A549 (cell line): ENCODE measurements around the gene GDPD3. TPM values are rescaled to one million over a fixed set of nuclear protein-coding genes. Genes with fewer than 3 reads are reported as not detected.

Source experiments
- ATAC-seq, 2 experiments: fragments of 200-7000 bp in 1 of 2; fragments of >200 bp in 1 of 2; cut with Nextera tagmentation in 1 of 2; cut with Tn5 transposase in 1 of 2; 3 replicates each; pipeline versions ENCODE4 v1.8.0 to v1.9.1; 2018 to 2020; ENCODE audit warnings: mild to moderate bottlenecking in 1 of 2, moderate library complexity in 1 of 2
- CTCF ChIA-PET: fragments of 300-600 bp; sonication (Branson Sonifier 250); formaldehyde crosslinking; extraction: SDS; loops from one replicate; lab custom pipeline; 2021; ENCODE audit warnings: antibody characterized with exemption, inconsistent platforms; lab: Yijun Ruan, JAX
- POLR2A ChIA-PET: fragments of 350-600 bp; formaldehyde crosslinking; extraction: SDS; loops from one replicate; lab custom pipeline; 2021; ENCODE audit warnings: antibody characterized with exemption, inconsistent platforms; lab: Yijun Ruan, JAX
- DNase-seq, 2 experiments: peaks; one replicate each; pipeline versions ENCODE4 v3.0.0 to v3.0.0-alpha.2; 2011 to 2016; ENCODE audit warnings: low read depth in 1 of 2, low spot score in 1 of 2
- FAIRE-seq: peaks from 2 replicates; lab custom pipeline; 2011; peaks lifted over from hg19 to GRCh38; lab: Jason Lieb, UNC
- H3K27ac ChIP-seq, 2 experiments: fragments of >200 bp; sonication (Bioruptor Twin); formaldehyde crosslinking; 3 replicates each; pipeline ENCODE4 v1.5.1; 2016 to 2017
- H3K4me1 ChIP-seq: fragments of >200 bp; sonication (Bioruptor Twin); formaldehyde crosslinking; 3 replicates; pipeline ENCODE4 v1.6.1; 2016
- H3K4me2 ChIP-seq: fragments of >200 bp; sonication (Bioruptor Twin); formaldehyde crosslinking; 3 replicates; pipeline ENCODE4 v1.6.1; 2016
- H3K4me3 ChIP-seq: fragments of >200 bp; sonication (Bioruptor Twin); formaldehyde crosslinking; 3 replicates; pipeline ENCODE4 v1.5.1; 2016
- H3K9me3 ChIP-seq: fragments of >200 bp; sonication (Bioruptor Twin); formaldehyde crosslinking; 3 replicates; pipeline ENCODE4 v1.6.1; 2016
- CBX8 ChIP-seq: fragments of 200-600 bp; sonication (generic); IDR thresholded peaks from 2 replicates; pipeline ENCODE4 v1.6.1; 2016
- CHD2 ChIP-seq: fragments of 150-350 bp; IDR thresholded peaks from 2 replicates; pipeline ENCODE4 v1.6.1; 2014; ENCODE audit warnings: low read length; ENCODE audit not compliant: partially characterized antibody
- CHD4 ChIP-seq: fragments of 200-600 bp; sonication (generic); IDR thresholded peaks from 2 replicates; pipeline ENCODE4 v1.6.1; 2016; ENCODE audit warnings: antibody characterized with exemption, mild to moderate bottlenecking, borderline replicate concordance
- EHF ChIP-seq: fragments of 250-450 bp; sonication (Bioruptor Pico); IDR thresholded peaks from 2 replicates; pipeline ENCODE4 v1.5.0; 2020; ENCODE audit warnings: mild to moderate bottlenecking
- ESRRA ChIP-seq: fragments of 150-350 bp; IDR thresholded peaks from 2 replicates; pipeline ENCODE4 v1.6.1; 2014; ENCODE audit warnings: mild to moderate bottlenecking, low read length, borderline replicate concordance
- FOSB ChIP-seq: fragments of 250-450 bp; sonication (Bioruptor Pico); IDR thresholded peaks from 2 replicates; pipeline ENCODE4 v1.5.0; 2020; ENCODE audit warnings: mild to moderate bottlenecking, moderate library complexity
- FOSL2 ChIP-seq, 2 experiments: fragments of 450-650 bp in 1 of 2; fragments of >200 bp in 1 of 2; sonication (Bioruptor Twin) in 1 of 2; formaldehyde crosslinking; IDR thresholded peaks; 2 replicates each; pipeline versions ENCODE4 v1.5.0 to v1.6.1; 2016 to 2020; ENCODE audit warnings: mild to moderate bottlenecking in 1 of 2, moderate library complexity in 1 of 2
- FOXS1 ChIP-seq: fragments of 250-450 bp; sonication (Bioruptor Pico); IDR thresholded peaks from 2 replicates; pipeline ENCODE4 v1.5.0; 2020; ENCODE audit warnings: mild to moderate bottlenecking, moderate library complexity
- HDAC2 ChIP-seq: fragments of 200-600 bp; sonication (generic); IDR thresholded peaks from 2 replicates; pipeline ENCODE4 v1.6.1; 2016
- HOXA7 ChIP-seq: fragments of 250-450 bp; sonication (Bioruptor Pico); IDR thresholded peaks from 2 replicates; pipeline ENCODE4 v1.5.0; 2020; ENCODE audit warnings: mild to moderate bottlenecking, moderate library complexity
- HOXB13 ChIP-seq: fragments of 250-450 bp; sonication (Bioruptor Pico); IDR thresholded peaks from 2 replicates; pipeline ENCODE4 v1.5.0; 2020; ENCODE audit warnings: low read depth, mild to moderate bottlenecking, moderate library complexity
- HOXB5 ChIP-seq: fragments of 250-450 bp; sonication (Bioruptor Pico); IDR thresholded peaks from 2 replicates; pipeline ENCODE4 v1.5.0; 2020; ENCODE audit warnings: mild to moderate bottlenecking, moderate library complexity
- JUN ChIP-seq, 2 experiments: fragments of >200 bp; sonication (Bioruptor Twin); formaldehyde crosslinking; IDR thresholded peaks; 2 replicates in 1 of 2; 3 replicates in 1 of 2; pipeline ENCODE4 v1.6.1; 2016 to 2017
- JUNB ChIP-seq: fragments of >200 bp; sonication (Bioruptor Twin); formaldehyde crosslinking; IDR thresholded peaks from 2 replicates; pipeline ENCODE4 v1.6.1; 2016
- KDM1A ChIP-seq: fragments of 200-600 bp; sonication (generic); IDR thresholded peaks from 2 replicates; pipeline ENCODE4 v1.6.1; 2016; ENCODE audit warnings: low read depth, mild to moderate bottlenecking
- MAFK ChIP-seq: fragments of 450-650 bp; IDR thresholded peaks from 2 replicates; pipeline ENCODE4 v1.6.1; 2014; ENCODE audit not compliant: partially characterized antibody
- MAZ ChIP-seq: fragments of 150-350 bp; IDR thresholded peaks from 2 replicates; pipeline ENCODE4 v1.6.1; 2014; ENCODE audit warnings: antibody characterized with exemption, low read depth, low read length, borderline replicate concordance
- MYC ChIP-seq: IDR thresholded peaks from 2 replicates; pipeline ENCODE4 v1.6.1; 2012; ENCODE audit warnings: mild to moderate bottlenecking, inconsistent platforms, low read length, improper control_type of control experiment, borderline replicate concordance
- NPAS2 ChIP-seq: fragments of 250-450 bp; sonication (Bioruptor Pico); IDR thresholded peaks from 2 replicates; pipeline ENCODE4 v1.8.0; 2022; ENCODE audit warnings: mild to moderate bottlenecking, moderate library complexity, borderline replicate concordance
- POLR2A ChIP-seq: IDR thresholded peaks from 2 replicates; pipeline ENCODE4 v1.6.1; 2012; ENCODE audit warnings: mild to moderate bottlenecking, low read length
- RAD21 ChIP-seq, 2 experiments: fragments of >200 bp in 1 of 2; sonication (Bioruptor Twin) in 1 of 2; formaldehyde crosslinking in 1 of 2; IDR thresholded peaks in 1 of 2; conservative IDR thresholded peaks in 1 of 2; 2 replicates in 1 of 2; 3 replicates in 1 of 2; pipeline ENCODE4 v1.6.1; 2012 to 2018; ENCODE audit warnings: inconsistent platforms in 1 of 2
- RARB ChIP-seq: fragments of 250-450 bp; sonication (Bioruptor Pico); IDR thresholded peaks from 2 replicates; pipeline ENCODE4 v1.8.0; 2021; ENCODE audit warnings: mild to moderate bottlenecking, moderate library complexity
- SMC3 ChIP-seq: fragments of >200 bp; sonication (Bioruptor Twin); formaldehyde crosslinking; IDR thresholded peaks from 3 replicates; pipeline ENCODE4 v1.6.1; 2018; ENCODE audit warnings: inconsistent platforms
- TFCP2L1 ChIP-seq: fragments of 250-450 bp; sonication (Bioruptor Pico); IDR thresholded peaks from 2 replicates; pipeline ENCODE4 v1.5.0; 2021; ENCODE audit warnings: mild to moderate bottlenecking
- TP53 ChIP-seq: fragments of 250-450 bp; sonication (Bioruptor Pico); IDR thresholded peaks from 2 replicates; pipeline ENCODE4 v1.5.0; 2021; ENCODE audit warnings: mild to moderate bottlenecking, moderate library complexity
- ZC3H11A ChIP-seq: fragments of 450-650 bp; IDR thresholded peaks from 2 replicates; pipeline ENCODE4 v1.6.1; 2014; ENCODE audit warnings: antibody characterized with exemption, mild to moderate bottlenecking
- WGBS: methylation state at CpG from one replicate; pipeline ENCODE4 v1.1.6; 2017; ENCODE audit errors: missing lambda C conversion rate; 5-methylcytosine and 5-hydroxymethylcytosine counted together
- polyA plus RNA-seq, 4 experiments: library from polyadenylated mRNA; depleted of rRNA in 3 of 4; stranded (reverse); fragments of >200 nt; fragmentation: RNase III in 1 of 4; extraction: RNeasy Plus Mini Kit Qiagen cat#74134 plus additional on column Dnase treatment in 1 of 4; gene quantifications; 2 replicates in 3 of 4; 3 replicates in 1 of 4; pipeline ENCODE4 v1.2.3, GENCODE V29; 2011 to 2017
- TF ChIP-seq, protein P1 (sequence below): fragments of >200 bp; sonication (Bioruptor Twin); formaldehyde crosslinking; IDR thresholded peaks from 3 replicates; pipeline ENCODE4 v1.6.1; 2016
- TF ChIP-seq, protein P2 (sequence below): fragments of 200-600 bp; sonication (generic); IDR thresholded peaks from 2 replicates; pipeline ENCODE4 v1.6.1; 2016; ENCODE audit warnings: antibody characterized with exemption, mild to moderate bottlenecking, moderate library complexity
- TF ChIP-seq, protein P3 (sequence below): fragments of 450-650 bp; IDR thresholded peaks from 2 replicates; pipeline ENCODE4 v1.6.1; 2014; ENCODE audit warnings: antibody characterized with exemption
- TF ChIP-seq, protein P4 (sequence below): fragments of >200 bp; sonication (Bioruptor Twin); formaldehyde crosslinking; IDR thresholded peaks from 3 replicates; pipeline ENCODE4 v1.5.1; 2016
- TF ChIP-seq, protein P5 (sequence below): IDR thresholded peaks from 2 replicates; pipeline ENCODE4 v1.6.1; 2012; ENCODE audit warnings: low read depth, borderline replicate concordance
- TF ChIP-seq, protein P6 (sequence below): IDR thresholded peaks from 2 replicates; pipeline ENCODE4 v1.6.1; 2012

GDPD3 gene
- polyA plus RNA-seq, 2 of the 4 experiments (the other 2 are of a cell fraction), result 0.58 to 1.8 TPM

DNA sequence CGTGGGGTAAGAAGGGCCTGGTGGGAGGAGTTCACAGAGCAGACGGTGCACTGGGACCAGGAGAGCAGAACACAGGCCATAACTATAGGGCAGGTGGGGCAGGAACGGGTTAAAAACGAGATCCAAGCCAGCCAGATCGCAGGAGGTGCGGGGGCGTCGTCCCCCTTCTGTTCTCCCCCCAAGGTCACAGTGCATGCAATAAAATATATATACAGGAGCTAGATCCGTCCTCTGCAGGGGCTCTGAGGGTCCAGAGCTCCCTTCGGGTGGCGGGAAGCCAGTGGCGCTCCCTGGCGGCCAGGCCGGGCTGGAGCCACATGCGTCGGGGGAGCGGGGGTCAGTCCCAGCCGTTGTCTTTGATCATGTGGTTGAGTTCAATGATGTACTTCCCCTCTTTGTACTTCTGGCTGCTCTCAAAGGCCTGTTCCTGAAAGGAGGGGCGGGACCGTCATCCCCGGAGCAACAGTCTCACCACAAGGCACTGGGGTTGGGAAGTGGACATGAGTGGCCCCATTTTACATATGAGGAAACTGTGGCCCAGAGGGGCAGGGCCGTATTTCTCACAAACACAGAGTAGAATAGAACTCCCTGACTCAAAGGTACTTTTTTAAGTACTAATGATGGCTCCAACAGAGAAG, 20.8 kb downstream of the GDPD3 start:
- Histone ChIP-seq H3K4me3 (peak overlapping the region; percentile 59), H3K27ac (peak overlapping the region; percentile 79 to 94), H3K4me1 (peaks cover 29% of the 10 kb centered on the region), H3K9me3 (0 out of 3 replicates have a peak, but pooled peaks cover 9% of the 10 kb centered on the region), H3K4me2 (peak overlapping the region; percentile 88)
- peak; percentile 53 to 77 for ATAC-seq
- FAIRE-seq, result no peak
- 9% methylated on average over 22 of the region's 22 CpGs for WGBS
- DNase-seq, result peak; percentile 85 to 96
- CTCF ChIA-PET, result interaction anchor here (0.6 to 9.6 kb wide), 46 partner anchors 9 to 545 kb away, joined by 3 to 153 read pairs (median 6); partner anchors contain the start of genes ALDOA, DCTPP1, GDPD3 and PPP4C
- POLR2A ChIA-PET, result interaction anchor here (0.7 to 4.9 kb wide), 4 partner anchors 16 to 40 kb away, joined by 3 to 67 read pairs (median 5); partner anchors contain the start of gene ALDOA
- TF ChIP-seq CHD2 (no peak), SMC3 (peak; percentile 64; the same call in 2 of the 3 replicates), FOXS1 (CRISPR knock-in tag) (0 out of 2 replicates have a peak, but pooled peaks have one; percentile 67), JUNB (no peak), POLR2A (peak; percentile 27; the same call in 1 of the 2 replicates), RARB (CRISPR knock-in tag) (no peak), MAZ (0 out of 2 replicates have a peak, but pooled peaks have one; percentile 40), CBX8 (no peak), MYC (peak; percentile 92), MAFK (no peak), FOSL2 (IDR thresholded peaks at IDR 0.05) (no peak), FOSL2 (CRISPR knock-in tag; IDR thresholded peaks at IDR 0.05) (no peak; the same call in 1 of the 2 replicates), HOXB5 (CRISPR knock-in tag) (peak; percentile 57; the same call in 1 of the 2 replicates), FOSB (0 out of 2 replicates have a peak, but pooled peaks have one; percentile 17), KDM1A (peak; percentile 93), EHF (CRISPR knock-in tag) (peak; percentile 80), TP53 (no peak), ESRRA (0 out of 2 replicates have a peak, but pooled peaks have one; percentile 13), RAD21 (conservative IDR thresholded peaks at IDR 0.05 in 1 of 2, IDR thresholded peaks at IDR 0.05 in 1 of 2) (peak in 1 of 2 experiments; percentile 35; a peak in 3 of 5 replicates), CHD4 (peak; percentile 89), JUN (IDR thresholded peaks at IDR 0.05) (0 out of 5 replicates have a peak, but pooled peaks of 1 of the 2 experiments have one; percentile 10), NPAS2 (no peak), HDAC2 (peak; percentile 85; the same call in 1 of the 2 replicates), HOXB13 (CRISPR knock-in tag) (peak; percentile 68; the same call in 1 of the 2 replicates), TFCP2L1 (no peak), HOXA7 (CRISPR knock-in tag) (no peak; the same call in 1 of the 2 replicates), ZC3H11A (no peak)
- TF ChIP-seq, protein P1, sequence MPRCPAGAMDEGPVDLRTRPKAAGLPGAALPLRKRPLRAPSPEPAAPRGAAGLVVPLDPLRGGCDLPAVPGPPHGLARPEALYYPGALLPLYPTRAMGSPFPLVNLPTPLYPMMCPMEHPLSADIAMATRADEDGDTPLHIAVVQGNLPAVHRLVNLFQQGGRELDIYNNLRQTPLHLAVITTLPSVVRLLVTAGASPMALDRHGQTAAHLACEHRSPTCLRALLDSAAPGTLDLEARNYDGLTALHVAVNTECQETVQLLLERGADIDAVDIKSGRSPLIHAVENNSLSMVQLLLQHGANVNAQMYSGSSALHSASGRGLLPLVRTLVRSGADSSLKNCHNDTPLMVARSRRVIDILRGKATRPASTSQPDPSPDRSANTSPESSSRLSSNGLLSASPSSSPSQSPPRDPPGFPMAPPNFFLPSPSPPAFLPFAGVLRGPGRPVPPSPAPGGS, result no peak
- TF ChIP-seq, protein P2, sequence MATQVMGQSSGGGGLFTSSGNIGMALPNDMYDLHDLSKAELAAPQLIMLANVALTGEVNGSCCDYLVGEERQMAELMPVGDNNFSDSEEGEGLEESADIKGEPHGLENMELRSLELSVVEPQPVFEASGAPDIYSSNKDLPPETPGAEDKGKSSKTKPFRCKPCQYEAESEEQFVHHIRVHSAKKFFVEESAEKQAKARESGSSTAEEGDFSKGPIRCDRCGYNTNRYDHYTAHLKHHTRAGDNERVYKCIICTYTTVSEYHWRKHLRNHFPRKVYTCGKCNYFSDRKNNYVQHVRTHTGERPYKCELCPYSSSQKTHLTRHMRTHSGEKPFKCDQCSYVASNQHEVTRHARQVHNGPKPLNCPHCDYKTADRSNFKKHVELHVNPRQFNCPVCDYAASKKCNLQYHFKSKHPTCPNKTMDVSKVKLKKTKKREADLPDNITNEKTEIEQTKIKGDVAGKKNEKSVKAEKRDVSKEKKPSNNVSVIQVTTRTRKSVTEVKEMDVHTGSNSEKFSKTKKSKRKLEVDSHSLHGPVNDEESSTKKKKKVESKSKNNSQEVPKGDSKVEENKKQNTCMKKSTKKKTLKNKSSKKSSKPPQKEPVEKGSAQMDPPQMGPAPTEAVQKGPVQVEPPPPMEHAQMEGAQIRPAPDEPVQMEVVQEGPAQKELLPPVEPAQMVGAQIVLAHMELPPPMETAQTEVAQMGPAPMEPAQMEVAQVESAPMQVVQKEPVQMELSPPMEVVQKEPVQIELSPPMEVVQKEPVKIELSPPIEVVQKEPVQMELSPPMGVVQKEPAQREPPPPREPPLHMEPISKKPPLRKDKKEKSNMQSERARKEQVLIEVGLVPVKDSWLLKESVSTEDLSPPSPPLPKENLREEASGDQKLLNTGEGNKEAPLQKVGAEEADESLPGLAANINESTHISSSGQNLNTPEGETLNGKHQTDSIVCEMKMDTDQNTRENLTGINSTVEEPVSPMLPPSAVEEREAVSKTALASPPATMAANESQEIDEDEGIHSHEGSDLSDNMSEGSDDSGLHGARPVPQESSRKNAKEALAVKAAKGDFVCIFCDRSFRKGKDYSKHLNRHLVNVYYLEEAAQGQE, result no peak
- TF ChIP-seq, protein P3, sequence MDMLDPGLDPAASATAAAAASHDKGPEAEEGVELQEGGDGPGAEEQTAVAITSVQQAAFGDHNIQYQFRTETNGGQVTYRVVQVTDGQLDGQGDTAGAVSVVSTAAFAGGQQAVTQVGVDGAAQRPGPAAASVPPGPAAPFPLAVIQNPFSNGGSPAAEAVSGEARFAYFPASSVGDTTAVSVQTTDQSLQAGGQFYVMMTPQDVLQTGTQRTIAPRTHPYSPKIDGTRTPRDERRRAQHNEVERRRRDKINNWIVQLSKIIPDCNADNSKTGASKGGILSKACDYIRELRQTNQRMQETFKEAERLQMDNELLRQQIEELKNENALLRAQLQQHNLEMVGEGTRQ, result peak; percentile 34; the same call in 1 of the 2 replicates
- TF ChIP-seq, protein P4, sequence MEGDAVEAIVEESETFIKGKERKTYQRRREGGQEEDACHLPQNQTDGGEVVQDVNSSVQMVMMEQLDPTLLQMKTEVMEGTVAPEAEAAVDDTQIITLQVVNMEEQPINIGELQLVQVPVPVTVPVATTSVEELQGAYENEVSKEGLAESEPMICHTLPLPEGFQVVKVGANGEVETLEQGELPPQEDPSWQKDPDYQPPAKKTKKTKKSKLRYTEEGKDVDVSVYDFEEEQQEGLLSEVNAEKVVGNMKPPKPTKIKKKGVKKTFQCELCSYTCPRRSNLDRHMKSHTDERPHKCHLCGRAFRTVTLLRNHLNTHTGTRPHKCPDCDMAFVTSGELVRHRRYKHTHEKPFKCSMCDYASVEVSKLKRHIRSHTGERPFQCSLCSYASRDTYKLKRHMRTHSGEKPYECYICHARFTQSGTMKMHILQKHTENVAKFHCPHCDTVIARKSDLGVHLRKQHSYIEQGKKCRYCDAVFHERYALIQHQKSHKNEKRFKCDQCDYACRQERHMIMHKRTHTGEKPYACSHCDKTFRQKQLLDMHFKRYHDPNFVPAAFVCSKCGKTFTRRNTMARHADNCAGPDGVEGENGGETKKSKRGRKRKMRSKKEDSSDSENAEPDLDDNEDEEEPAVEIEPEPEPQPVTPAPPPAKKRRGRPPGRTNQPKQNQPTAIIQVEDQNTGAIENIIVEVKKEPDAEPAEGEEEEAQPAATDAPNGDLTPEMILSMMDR, result peak; percentile 68
- TF ChIP-seq, protein P5, sequence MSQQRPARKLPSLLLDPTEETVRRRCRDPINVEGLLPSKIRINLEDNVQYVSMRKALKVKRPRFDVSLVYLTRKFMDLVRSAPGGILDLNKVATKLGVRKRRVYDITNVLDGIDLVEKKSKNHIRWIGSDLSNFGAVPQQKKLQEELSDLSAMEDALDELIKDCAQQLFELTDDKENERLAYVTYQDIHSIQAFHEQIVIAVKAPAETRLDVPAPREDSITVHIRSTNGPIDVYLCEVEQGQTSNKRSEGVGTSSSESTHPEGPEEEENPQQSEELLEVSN, result peak; percentile 75; the same call in 1 of the 2 replicates
- TF ChIP-seq, protein P6, sequence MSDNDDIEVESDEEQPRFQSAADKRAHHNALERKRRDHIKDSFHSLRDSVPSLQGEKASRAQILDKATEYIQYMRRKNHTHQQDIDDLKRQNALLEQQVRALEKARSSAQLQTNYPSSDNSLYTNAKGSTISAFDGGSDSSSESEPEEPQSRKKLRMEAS, result peak; percentile 92
